NT2/D1 (cell line): Measurements from ENCODE around the gene KMT2A.

Experiments used
- SUZ12 ChIP-seq: IDR thresholded peaks from 2 replicates; pipeline ENCODE4 v1.6.1; 2011; ENCODE audit not compliant: insufficient read length, insufficient read depth; ENCODE audit errors: extremely low read depth
- YY1 ChIP-seq: IDR thresholded peaks from 2 replicates; pipeline ENCODE4 v1.6.1; 2011; ENCODE audit not compliant: insufficient read length, insufficient read depth

GRCh38 chr11:118560806-118561205, 124.5 kb downstream of the KMT2A start:
- TF ChIP-seq SUZ12 (no peak), YY1 (no peak)
